HG03060 (cell line): ENCODE measurements around the gene DNLZ.
"Not testable (repeated sequence)": the region's sequence is repeated elsewhere in the genome, so short reads cannot be mapped to it uniquely, and the experiment has no call there.

Experiments used
- ATAC-seq: cut with Tn5 transposase; IDR thresholded peaks from one replicate; pipeline ENCODE4 v1.9.1; 2021; ENCODE audit warnings: low read depth, moderate number of reproducible peaks; ENCODE audit not compliant: unreplicated experiment

The DNLZ gene

GRCh38 chr9:136361754-136362449 is 1.6 kb downstream of the DNLZ start:
- no peak for ATAC-seq

GRCh38 chr9:136361047-136361753 is 2.3 kb downstream of the DNLZ start:
- no peak for ATAC-seq

- no peak for ATAC-seq
Measured at GRCh38 chr9:136359774-136360718, 3.5 kb downstream of the DNLZ start.

GRCh38 chr9:136358888-136359287 is 4.7 kb downstream of the DNLZ start:
- no peak for ATAC-seq

- no peak for ATAC-seq
Measured at GRCh38 chr9:136358016-136358415, 5.5 kb downstream of the DNLZ start.

- ATAC-seq: no peak
Measured at GRCh38 chr9:136357202-136357725, 6.3 kb downstream of the DNLZ start.

- ATAC-seq: no peak
Measured at GRCh38 chr9:136355616-136356557, 7.7 kb downstream of the DNLZ start.

GRCh38 chr9:136354592-136355085 is 8.9 kb downstream of the DNLZ start:
- no peak for ATAC-seq

GRCh38 chr9:136353757-136354488 is 9.6 kb downstream of the DNLZ start:
- no peak for ATAC-seq

- ATAC-seq: no peak
Measured at GRCh38 chr9:136353088-136353487, 10.5 kb downstream of the DNLZ start.

- no peak for ATAC-seq
Measured at GRCh38 chr9:136352682-136353081, 10.9 kb downstream of the DNLZ start.

GRCh38 chr9:136351868-136352267 is 11.7 kb downstream of the DNLZ start:
- ATAC-seq: not testable (repeated sequence)

- ATAC-seq: no peak
Measured at GRCh38 chr9:136351252-136351800, 12.2 kb downstream of the DNLZ start.

GRCh38 chr9:136349546-136349945 is 14.0 kb downstream of the DNLZ start:
- ATAC-seq: no peak

- no peak for ATAC-seq
Measured at GRCh38 chr9:136348691-136349090, 14.9 kb downstream of the DNLZ start.

- no peak for ATAC-seq
Measured at GRCh38 chr9:136347472-136348256, 15.9 kb downstream of the DNLZ start.

- no peak for ATAC-seq
Measured at GRCh38 chr9:136346927-136347465, 16.5 kb downstream of the DNLZ start.

- no peak for ATAC-seq
Measured at GRCh38 chr9:136346157-136346481, 17.4 kb downstream of the DNLZ start.
